Parathyroid adenoma (tissue), 2 donors: ENCODE measurements around the gene TSC22D2.

Source experiments
- H2AFZ ChIP-seq: fragments of 300-600 bp; sonication (generic); one replicate; pipeline ENCODE4 v1.7.0; 2017; ENCODE audit warnings: antibody characterized with exemption, mild to moderate bottlenecking
- H3K27ac ChIP-seq: fragments of 300-600 bp; sonication (generic); one replicate; pipeline ENCODE4 v1.7.0; 2017
- H3K27me3 ChIP-seq: fragments of 300-600 bp; sonication (generic); one replicate; pipeline ENCODE4 v1.7.0; 2017; ENCODE audit warnings: low read length; ENCODE audit not compliant: control insufficient read depth, insufficient read depth
- H3K36me3 ChIP-seq: fragments of 300-600 bp; sonication (generic); one replicate; pipeline ENCODE4 v1.7.0; 2017; ENCODE audit warnings: low read length; ENCODE audit not compliant: control insufficient read depth, insufficient read depth
- H3K4me1 ChIP-seq: fragments of 300-600 bp; sonication (generic); one replicate; pipeline ENCODE4 v1.7.0; 2017; ENCODE audit warnings: control low read depth
- H3K4me2 ChIP-seq: fragments of 300-600 bp; sonication (generic); one replicate; pipeline ENCODE4 v1.7.0; 2017; ENCODE audit warnings: low read length
- H3K4me3 ChIP-seq: fragments of 300-600 bp; sonication (generic); one replicate; pipeline ENCODE4 v1.7.0; 2017; ENCODE audit warnings: low read depth, low read length
- H3K79me2 ChIP-seq: fragments of 300-600 bp; sonication (generic); one replicate; pipeline ENCODE4 v1.7.0; 2017; ENCODE audit warnings: control low read depth
- H3K9ac ChIP-seq: fragments of 300-600 bp; sonication (generic); one replicate; pipeline ENCODE4 v1.7.0; 2017; ENCODE audit warnings: mild to moderate bottlenecking
- H3K9me3 ChIP-seq: fragments of 300-600 bp; sonication (generic); one replicate; pipeline ENCODE4 v1.7.0; 2017; ENCODE audit warnings: low read length; ENCODE audit not compliant: control insufficient read depth
- CTCF ChIP-seq: fragments of 300-600 bp; sonication (generic); IDR thresholded peaks from one replicate; pipeline ENCODE4 v1.7.0; 2017; ENCODE audit warnings: antibody characterized with exemption, mild to moderate bottlenecking
- donor health status: primary hyperparathyroidism.

The TSC22D2 gene

GRCh38 chr3:150503402-150504099 is 95.5 kb downstream of the TSC22D2 start:
- Histone ChIP-seq H3K27ac (no peak overlapping the region), H3K9ac (no peak overlapping the region), H3K36me3 (no peaks in the 10 kb centered on the region), H3K27me3 (no peaks in the 10 kb centered on the region), H3K79me2 (no peaks in the 10 kb centered on the region), H3K4me2 (no peak overlapping the region), H3K9me3 (no peaks in the 10 kb centered on the region), H2AFZ (no peak overlapping the region), H3K4me1 (no peaks in the 10 kb centered on the region), H3K4me3 (no peak overlapping the region)
- no peak for TF ChIP-seq CTCF

GRCh38 chr3:150504483-150504882 is 96.4 kb downstream of the TSC22D2 start:
- Histone ChIP-seq H2AFZ (no peak overlapping the region), H3K4me1 (no peaks in the 10 kb centered on the region), H3K36me3 (no peaks in the 10 kb centered on the region), H3K9me3 (no peaks in the 10 kb centered on the region), H3K4me2 (no peak overlapping the region), H3K4me3 (no peak overlapping the region), H3K27me3 (no peaks in the 10 kb centered on the region), H3K27ac (no peak overlapping the region), H3K9ac (no peak overlapping the region), H3K79me2 (no peaks in the 10 kb centered on the region)
- no peak for TF ChIP-seq CTCF

- Histone ChIP-seq H3K9ac (no peak overlapping the region), H3K27ac (no peak overlapping the region), H2AFZ (no peak overlapping the region), H3K79me2 (no peaks in the 10 kb centered on the region), H3K4me2 (no peak overlapping the region), H3K4me1 (no peaks in the 10 kb centered on the region), H3K36me3 (no peaks in the 10 kb centered on the region), H3K27me3 (no peaks in the 10 kb centered on the region), H3K9me3 (no peaks in the 10 kb centered on the region), H3K4me3 (no peak overlapping the region)
- no peak for TF ChIP-seq CTCF
Measured at GRCh38 chr3:150508401-150508800, 100.3 kb downstream of the TSC22D2 start.

- no peaks in the 10 kb centered on the region for H3K36me3 ChIP-seq
- H3K9ac ChIP-seq = no peak overlapping the region
- no peak overlapping the region for H3K4me2 ChIP-seq
- no peaks in the 10 kb centered on the region for H3K9me3 ChIP-seq
- no peak for TF ChIP-seq CTCF
- no peaks in the 10 kb centered on the region for H3K27me3 ChIP-seq
- H3K27ac ChIP-seq = no peak overlapping the region
- H3K4me3 ChIP-seq = no peak overlapping the region
- no peaks in the 10 kb centered on the region for H3K79me2 ChIP-seq
- no peak overlapping the region for H2AFZ ChIP-seq
- no peaks in the 10 kb centered on the region for H3K4me1 ChIP-seq
Measured at GRCh38 chr3:150509780-150510179, 101.7 kb downstream of the TSC22D2 start.
